Umbilical cord (tissue), 2 donors: ENCODE results near the gene JARID2. TPM values are rescaled to one million over a fixed set of nuclear protein-coding genes. Genes with fewer than 3 reads are reported as not detected.
A peak's percentile ranks its signal among the peaks of the same experiment; 100 is the strongest.

Source experiments
- DNase-seq: peaks from one replicate; pipeline ENCODE4 v3.0.0-alpha.2; 2015; ENCODE audit warnings: low spot score
- total RNA-seq: library from RNA; depleted of rRNA; stranded (reverse); fragments of >200 nt; gene quantifications from one replicate; pipeline ENCODE4 v1.2.3, GENCODE V29; 2014; ENCODE audit warnings: low replicate concordance; ENCODE audit not compliant: insufficient read depth

The JARID2 gene
- total RNA-seq, 1 donor from 2014 or later: 8.4 TPM

- no peak for DNase-seq
These were observed 109.8 kb downstream of the JARID2 start for GRCh38 chr6:15355683-15356099.

GRCh38 chr6:15356179-15356578 is 110.3 kb downstream of the JARID2 start:
- DNase-seq: no peak

GRCh38 chr6:15356937-15357336 is 111.1 kb downstream of the JARID2 start:
- DNase-seq: no peak

GRCh38 chr6:15357782-15358181 is 111.9 kb downstream of the JARID2 start:
- no peak for DNase-seq

GRCh38 chr6:15358579-15359327 is 112.9 kb downstream of the JARID2 start:
- no peak for DNase-seq

- no peak for DNase-seq
These were observed 113.5 kb downstream of the JARID2 start for GRCh38 chr6:15359335-15359862.

- DNase-seq: no peak
These were observed 114.4 kb downstream of the JARID2 start for GRCh38 chr6:15360300-15360699.

- no peak for DNase-seq
These were observed 115.3 kb downstream of the JARID2 start for GRCh38 chr6:15361197-15361596.

GRCh38 chr6:15362274-15363160 is 116.6 kb downstream of the JARID2 start:
- no peak for DNase-seq

- no peak for DNase-seq
These were observed 117.3 kb downstream of the JARID2 start for GRCh38 chr6:15363164-15363522.

GRCh38 chr6:15363523-15364400 is 117.9 kb downstream of the JARID2 start:
- no peak for DNase-seq

- DNase-seq: peak; percentile 64
These were observed 118.7 kb downstream of the JARID2 start for GRCh38 chr6:15364401-15365037.

GRCh38 chr6:15365273-15365687 is 119.4 kb downstream of the JARID2 start:
- DNase-seq: peak; percentile 90

GRCh38 chr6:15366003-15366535 is 120.2 kb downstream of the JARID2 start:
- no peak for DNase-seq

GRCh38 chr6:15366879-15367278 is 121.0 kb downstream of the JARID2 start:
- DNase-seq: no peak

GRCh38 chr6:15368186-15368585 is 122.3 kb downstream of the JARID2 start:
- no peak for DNase-seq

GRCh38 chr6:15368873-15369272 is 123.0 kb downstream of the JARID2 start:
- DNase-seq: peak; percentile 74

- no peak for DNase-seq
These were observed 124.0 kb downstream of the JARID2 start for GRCh38 chr6:15369838-15370237.

- DNase-seq: no peak
These were observed 125.1 kb downstream of the JARID2 start for GRCh38 chr6:15370733-15371671.

GRCh38 chr6:15372932-15373331 is 127.1 kb downstream of the JARID2 start:
- DNase-seq: no peak
